GM12878 (cell line): ENCODE results near the gene KCND3. TPM values are rescaled to one million over a fixed set of nuclear protein-coding genes. Genes with fewer than 3 reads are reported as not detected.

Experiments
- ATAC-seq: fragments of 200-7000 bp; cut with Tn5 transposase; 3 replicates; pipeline ENCODE4 v1.9.1; 2020; ENCODE audit warnings: mild to moderate bottlenecking, moderate library complexity
- BruUV-seq: library from RNA; stranded (reverse); fragments of 400-500 nt; replicated peaks from 2 replicates; lab custom pipeline; 2021; lab: Mats Ljungman, UMichigan
- CTCF ChIA-PET: fragments of 300-600 bp; sonication (Branson Sonifier 250); formaldehyde crosslinking; extraction: SDS; loops from one replicate; lab custom pipeline; 2021; ENCODE audit warnings: inconsistent platforms; lab: Yijun Ruan, JAX
- POLR2A ChIA-PET: fragments of 350-600 bp; formaldehyde crosslinking; extraction: SDS; loops from one replicate; lab custom pipeline; 2021; ENCODE audit warnings: inconsistent platforms; lab: Charles Lee
- RAD21 ChIA-PET: fragments of 300-600 bp; sonication (Branson Sonifier 250); formaldehyde crosslinking; loops from one replicate; lab custom pipeline; 2023; ENCODE audit warnings: antibody characterized with exemption; ENCODE audit not compliant: unreplicated experiment; lab: Charles Lee
- SMC1A ChIA-PET: fragments of 300-600 bp; sonication (Branson Sonifier 250); formaldehyde crosslinking; loops from one replicate; lab custom pipeline; 2023; ENCODE audit not compliant: unreplicated experiment, uncharacterized antibody; lab: Charles Lee
- DNase-seq: peaks from one replicate; pipeline ENCODE4 v3.0.0-alpha.2; 2011; ENCODE audit warnings: low read depth, low spot score
- FAIRE-seq: peaks from 3 replicates; lab custom pipeline; 2011; peaks lifted over from hg19 to GRCh38; lab: Jason Lieb, UNC
- H2AFZ ChIP-seq: 2 replicates; pipeline ENCODE4 v1.6.0; 2011; ENCODE audit warnings: low read depth, low read length, control low read depth; ENCODE audit not compliant: control insufficient read depth
- H3K27ac ChIP-seq: 2 replicates; pipeline ENCODE4 v1.5.1; 2011; ENCODE audit warnings: control low read depth; ENCODE audit not compliant: control insufficient read depth, insufficient read depth
- H3K27me3 ChIP-seq, 2 experiments: replicated peaks in 1 of 2; 2 replicates each; pipeline versions ENCODE4 v1.6.0 to v1.6.1; 2011; ENCODE audit warnings: low read length in 1 of 2; ENCODE audit not compliant: control insufficient read depth in 2 of 2, insufficient read depth in 2 of 2
- H3K36me3 ChIP-seq, 2 experiments: 2 replicates each; pipeline ENCODE4 v1.5.1; 2011; ENCODE audit warnings: low read length in 1 of 2; ENCODE audit not compliant: control insufficient read depth in 2 of 2, insufficient read depth in 2 of 2
- H3K4me1 ChIP-seq: 2 replicates; pipeline ENCODE4 v1.6.1; 2011; ENCODE audit warnings: mild to moderate bottlenecking, low read length, moderate library complexity, mixed read lengths; ENCODE audit not compliant: control insufficient read depth, insufficient read depth
- H3K4me2 ChIP-seq: 2 replicates; pipeline ENCODE4 v1.6.0; 2011; ENCODE audit warnings: control low read depth; ENCODE audit not compliant: control insufficient read depth, insufficient read depth
- H3K4me3 ChIP-seq: fragments of 200-600 bp; sonication (generic); 2 replicates; pipeline ENCODE4 v1.5.1; 2016
- H3K79me2 ChIP-seq: 2 replicates; pipeline ENCODE4 v1.6.0; 2011; ENCODE audit warnings: low read length; ENCODE audit not compliant: control insufficient read depth, insufficient read depth
- H3K9ac ChIP-seq: 2 replicates; pipeline ENCODE4 v1.8.0; 2011; ENCODE audit warnings: low read length, control low read depth, mixed read lengths; ENCODE audit not compliant: control insufficient read depth, insufficient read depth
- H3K9me3 ChIP-seq: replicated peaks from 3 replicates; pipeline ENCODE4 v1.5.1; 2011; ENCODE audit warnings: mild to moderate bottlenecking, low read length; ENCODE audit not compliant: control insufficient read depth, insufficient read depth
- H4K20me1 ChIP-seq: 2 replicates; pipeline ENCODE4 v1.6.0; 2011; ENCODE audit not compliant: control insufficient read depth, insufficient read depth
- E2F4 ChIP-seq: IDR thresholded peaks from 2 replicates; pipeline ENCODE4 v1.6.1; 2012; ENCODE audit warnings: low read depth, low read length, improper control_type of control experiment
- FOXK2 ChIP-seq: fragments of 450-650 bp; IDR thresholded peaks from 2 replicates; pipeline ENCODE4 v1.6.1; 2017; ENCODE audit warnings: mild to moderate bottlenecking, moderate library complexity
- NR2F1 ChIP-seq: fragments of 450-650 bp; conservative IDR thresholded peaks from 2 replicates; pipeline ENCODE4 v1.6.1; 2017; ENCODE audit warnings: mild to moderate bottlenecking
- POLR2AphosphoS2 ChIP-seq: IDR thresholded peaks from 2 replicates; pipeline ENCODE4 v1.6.1; 2011; ENCODE audit warnings: low read depth, mild to moderate bottlenecking, low read length, improper control_type of control experiment, moderate library complexity
- SKIL ChIP-seq: fragments of 450-650 bp; IDR thresholded peaks from 2 replicates; pipeline ENCODE4 v1.6.1; 2017; ENCODE audit warnings: mild to moderate bottlenecking, low read depth, inconsistent platforms; ENCODE audit not compliant: poor library complexity, severe bottlenecking
- SMC3 ChIP-seq: IDR thresholded peaks from 2 replicates; pipeline ENCODE4 v1.6.1; 2011; ENCODE audit warnings: low read length, improper control_type of control experiment, borderline replicate concordance
- SREBF2 ChIP-seq: IDR thresholded peaks from 2 replicates; pipeline ENCODE4 v1.6.1; 2012; ENCODE audit warnings: mild to moderate bottlenecking, low read length
- TARDBP ChIP-seq: IDR thresholded peaks from 2 replicates; pipeline ENCODE4 v1.6.1; 2016; ENCODE audit warnings: borderline replicate concordance
- YBX1 ChIP-seq: fragments of 450-650 bp; IDR thresholded peaks from 2 replicates; pipeline ENCODE4 v1.6.1; 2016; ENCODE audit warnings: antibody characterized with exemption
- WGBS: methylation state at CpG from one replicate; pipeline ENCODE4 v1.1.6; 2016; ENCODE audit warnings: low lambda C conversion rate; ENCODE audit not compliant: insufficient replicate concordance, insufficient coverage; ENCODE audit errors: missing lambda C conversion rate; 5-methylcytosine and 5-hydroxymethylcytosine counted together
- in situ Hi-C: fragments of 300-500 bp; cut with MboI; formaldehyde crosslinking; loops from 9 replicates; pipeline ENCODE4 v1.14.3; 2018; ENCODE audit warnings: mixed read lengths
- intact Hi-C: fragments of 100-400 bp; cut with micrococcal nuclease; formaldehyde crosslinking; loops from one replicate; pipeline ENCODE4 v1.14.2; 2022; ENCODE audit not compliant: unreplicated experiment
- polyA plus RNA-seq, 11 experiments: library from polyadenylated mRNA; depleted of rRNA in 4 of 11; unstranded in 6 of 11; stranded (reverse) in 5 of 11; fragments of >200 nt; fragmentation: Nextera tagmentation in 4 of 11; fragmentation: Illumina TruSeq in 1 of 11; extraction: Ambion mirVana in 4 of 11; extraction: Trizol in 1 of 11; gene quantifications; 1 replicate in 1 of 11; 2 replicates in 10 of 11; pipeline versions ENCODE4 v1.2.1 to v1.2.3, GENCODE V29; 2011 to 2016; ENCODE audit warnings: inconsistent platforms in 2 of 11, missing spikeins in 2 of 11, low read depth in 1 of 11
- total RNA-seq, 4 experiments: library from RNA; depleted of rRNA in 3 of 4; stranded (reverse); fragments of >200 nt in 3 of 4; fragmentation: Illumina TruSeq in 1 of 4; extraction: Trizol in 1 of 4; gene quantifications; 2 replicates each; pipeline versions ENCODE4 v1.2.1 to v1.2.3, GENCODE V29; 2013 to 2021
- TF ChIP-seq, protein P1 (sequence below): fragments of 450-650 bp; IDR thresholded peaks from 2 replicates; pipeline ENCODE4 v1.6.1; 2018; ENCODE audit warnings: borderline replicate concordance, mild to moderate bottlenecking; ENCODE audit not compliant: partially characterized antibody

The KCND3 gene
- total and polyA plus RNA-seq, 10 of the 15 experiments (the other 5 are each of a cell fraction or from before 2014, with no cell fraction given): 0.02 TPM; not detected in 9

GRCh38 chr1:111819566-111820263, 169.8 kb downstream of the KCND3 start:
- Histone ChIP-seq H3K4me2 (no peak overlapping the region), H3K27ac (no peak overlapping the region), H3K4me3 (no peak overlapping the region), H3K4me1 (no peaks in the 10 kb centered on the region), H4K20me1 (no peaks in the 10 kb centered on the region), H3K27me3 (peaks cover 0 to 9% of the 10 kb centered on the region in 2 experiments; a peak in 3 of 4 replicates), H3K79me2 (no peaks in the 10 kb centered on the region), H3K36me3 (no peaks in the 10 kb centered on the region), H2AFZ (no peak overlapping the region), H3K9ac (no peak overlapping the region), H3K9me3 (no peaks in the 10 kb centered on the region)
- no TSS peak for BruUV-seq
- DNase-seq (no peak), FAIRE-seq (no peak), ATAC-seq (no peak)
- CTCF ChIA-PET: interaction anchor here (0.6 kb wide), 2 partner anchors 31 to 58 kb away, joined by 3 to 4 read pairs; no protein-coding TSS in a partner anchor
- in situ Hi-C loops (no loop called here), intact Hi-C loops (no loop called here)
- SMC1A ChIA-PET: interaction anchor here (0.6 kb wide), 1 partner anchor 321 kb away, joined by 3 read pairs; no protein-coding TSS in a partner anchor
- POLR2A ChIA-PET: no interaction called here
- 31% methylated on average over 9 of the region's 9 CpGs for WGBS
- RAD21 ChIA-PET: no interaction called here
- TF ChIP-seq FOXK2: no peak
- no peak for TF ChIP-seq SREBF2
- TF ChIP-seq TARDBP: no peak

- no peak for FAIRE-seq
- CTCF ChIA-PET: no interaction called here
Observed at GRCh38 chr1:111818546-111818945, 170.9 kb downstream of the KCND3 start.

More at GRCh38 chr1:111818546-111818945, 170.9 kb downstream of the KCND3 start:
- Histone ChIP-seq H3K4me1 (no peaks in the 10 kb centered on the region), H3K36me3 (no peaks in the 10 kb centered on the region), H3K9me3 (no peaks in the 10 kb centered on the region), H3K4me2 (no peak overlapping the region), H3K4me3 (no peak overlapping the region), H3K27me3 (peaks cover 0 to 8% of the 10 kb centered on the region in 2 experiments; a peak in 3 of 4 replicates), H3K79me2 (no peaks in the 10 kb centered on the region), H3K27ac (no peak overlapping the region), H4K20me1 (no peaks in the 10 kb centered on the region), H3K9ac (no peak overlapping the region), H2AFZ (no peak overlapping the region)
- TF ChIP-seq, protein P1, sequence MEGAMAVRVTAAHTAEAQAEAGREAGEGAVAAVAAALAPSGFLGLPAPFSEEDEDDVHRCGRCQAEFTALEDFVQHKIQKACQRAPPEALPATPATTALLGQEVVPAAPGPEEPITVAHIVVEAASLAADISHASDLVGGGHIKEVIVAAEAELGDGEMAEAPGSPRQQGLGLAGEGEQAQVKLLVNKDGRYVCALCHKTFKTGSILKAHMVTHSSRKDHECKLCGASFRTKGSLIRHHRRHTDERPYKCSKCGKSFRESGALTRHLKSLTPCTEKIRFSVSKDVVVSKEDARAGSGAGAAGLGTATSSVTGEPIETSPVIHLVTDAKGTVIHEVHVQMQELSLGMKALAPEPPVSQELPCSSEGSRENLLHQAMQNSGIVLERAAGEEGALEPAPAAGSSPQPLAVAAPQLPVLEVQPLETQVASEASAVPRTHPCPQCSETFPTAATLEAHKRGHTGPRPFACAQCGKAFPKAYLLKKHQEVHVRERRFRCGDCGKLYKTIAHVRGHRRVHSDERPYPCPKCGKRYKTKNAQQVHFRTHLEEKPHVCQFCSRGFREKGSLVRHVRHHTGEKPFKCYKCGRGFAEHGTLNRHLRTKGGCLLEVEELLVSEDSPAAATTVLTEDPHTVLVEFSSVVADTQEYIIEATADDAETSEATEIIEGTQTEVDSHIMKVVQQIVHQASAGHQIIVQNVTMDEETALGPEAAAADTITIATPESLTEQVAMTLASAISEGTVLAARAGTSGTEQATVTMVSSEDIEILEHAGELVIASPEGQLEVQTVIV: no peak
- TF ChIP-seq E2F4 (no peak), YBX1 (no peak), SMC3 (no peak), SKIL (no peak), NR2F1 (no peak), POLR2AphosphoS2 (no peak)
- BruUV-seq: no TSS peak
- WGBS: 17% methylated on average over 5 of the region's 5 CpGs
- in situ Hi-C loops: no loop called here
- intact Hi-C loops: no loop called here
- ATAC-seq: no peak
- RAD21 ChIA-PET: no interaction called here
- SMC1A ChIA-PET: no interaction called here
- no peak for DNase-seq
- POLR2A ChIA-PET: no interaction called here
